GM21526 (cell line): ENCODE data around the gene CSMD2.
"Not testable (repeated sequence)": the region's sequence is repeated elsewhere in the genome, so short reads cannot be mapped to it uniquely, and the experiment has no call there.

ENCODE experiments used
- ATAC-seq: cut with Tn5 transposase; IDR thresholded peaks from one replicate; pipeline ENCODE4 v1.9.1; 2021; ENCODE audit warnings: moderate library complexity; ENCODE audit not compliant: unreplicated experiment, low FRiP score

Gene CSMD2

GRCh38 chr1:34122080-34122932, 42.7 kb downstream of the CSMD2 start:
- ATAC-seq: no peak

- ATAC-seq: no peak
Observed at GRCh38 chr1:34115233-34115632, 49.8 kb downstream of the CSMD2 start.

GRCh38 chr1:34113887-34114286, 51.1 kb downstream of the CSMD2 start:
- no peak for ATAC-seq

- no peak for ATAC-seq
Observed at GRCh38 chr1:34113362-34113761, 51.7 kb downstream of the CSMD2 start.

- ATAC-seq: no peak
Observed at GRCh38 chr1:34108711-34109110, 56.3 kb downstream of the CSMD2 start.

- ATAC-seq: no peak
Observed at GRCh38 chr1:34108269-34108668, 56.8 kb downstream of the CSMD2 start.

- ATAC-seq: no peak
Observed at GRCh38 chr1:34101151-34101550, 63.9 kb downstream of the CSMD2 start.

GRCh38 chr1:34100332-34100731, 64.7 kb downstream of the CSMD2 start:
- ATAC-seq: no peak

GRCh38 chr1:34092399-34092798, 72.6 kb downstream of the CSMD2 start:
- not testable (repeated sequence) for ATAC-seq

- ATAC-seq: no peak
Observed at GRCh38 chr1:34089731-34090130, 75.3 kb downstream of the CSMD2 start.

- ATAC-seq: no peak
Observed at GRCh38 chr1:34087986-34088385, 77.0 kb downstream of the CSMD2 start.

- ATAC-seq: no peak
Observed at GRCh38 chr1:34086561-34086960, 78.5 kb downstream of the CSMD2 start.

GRCh38 chr1:34083974-34084373, 81.1 kb downstream of the CSMD2 start:
- no peak for ATAC-seq

GRCh38 chr1:34082085-34082670, 82.9 kb downstream of the CSMD2 start:
- ATAC-seq: not testable (repeated sequence)

GRCh38 chr1:34078383-34078782, 86.6 kb downstream of the CSMD2 start:
- no peak for ATAC-seq

GRCh38 chr1:34075576-34075975, 89.5 kb downstream of the CSMD2 start:
- ATAC-seq: no peak

GRCh38 chr1:34073028-34073695, 91.9 kb downstream of the CSMD2 start:
- ATAC-seq: no peak

GRCh38 chr1:34070201-34070836, 94.7 kb downstream of the CSMD2 start:
- no peak for ATAC-seq

GRCh38 chr1:34066981-34067603, 97.9 kb downstream of the CSMD2 start:
- no peak for ATAC-seq

- ATAC-seq: no peak
Observed at GRCh38 chr1:34066166-34066565, 98.9 kb downstream of the CSMD2 start.

- ATAC-seq: no peak
Observed at GRCh38 chr1:34065498-34065897, 99.5 kb downstream of the CSMD2 start.
